ENCODE data around the gene CREBBP. TPM values are rescaled to one million over a fixed set of nuclear protein-coding genes. Genes with fewer than 3 reads are reported as not detected.

CREBBP gene
- total RNA-seq, 2 experiments from 2014 or later: 36.0 to 72.3 TPM

- DNase-seq (ENCODE audit: low spot score): no peak
- intact Hi-C loops (cut with micrococcal nuclease; ENCODE audit: unreplicated experiment): no loop called here
- Histone ChIP-seq H3K27ac (ENCODE audit: low read depth, low read length, poor library complexity, severe bottlenecking) (no peak overlapping the region), H3K4me2 (ENCODE audit: low read length) (no peak overlapping the region), H3K4me1 (ENCODE audit: insufficient read depth, low read length, poor library complexity, severe bottlenecking) (no peaks in the 10 kb centered on the region), H3K9me2 (ENCODE audit: insufficient read depth, low read length) (no peaks in the 10 kb centered on the region), H4K20me1 (ENCODE audit: insufficient read depth, low read length) (no peaks in the 10 kb centered on the region), H3K36me3 (ENCODE audit: insufficient read depth, low read length) (no peaks in the 10 kb centered on the region), H2AFZ (ENCODE audit: low read length) (no peak overlapping the region), H3K9me3 (ENCODE audit: low read length) (no peaks in the 10 kb centered on the region), H3K4me3 (ENCODE audit: low read depth, low read length, poor library complexity, severe bottlenecking) (no peak overlapping the region), H3K79me2 (ENCODE audit: insufficient read depth, low read depth, low read length) (no peaks in the 10 kb centered on the region)
- CTCF ChIA-PET (ENCODE audit: unreplicated experiment): no interaction called here
- TF ChIP-seq EZH2phosphoT487 (IDR thresholded peaks at IDR 0.05; ENCODE audit: borderline replicate concordance, low read depth, low read length) (no peak), CTCF (conservative IDR thresholded peaks at IDR 0.05; ENCODE audit: low read length) (no peak)
- no TSS peak for BruUV-seq (replicated peaks)
- POLR2A ChIA-PET: no interaction called here
Observed at GRCh38 chr16:3909791-3910583, 29.5 kb upstream of the CREBBP start.

- no peaks in the 10 kb centered on the region for H3K9me3 ChIP-seq (ENCODE audit: low read length)
- H3K4me2 ChIP-seq (ENCODE audit: low read length): no peak overlapping the region
- no TSS peak for BruUV-seq (replicated peaks)
- no peak overlapping the region for H3K4me3 ChIP-seq (ENCODE audit: low read depth, low read length, poor library complexity, severe bottlenecking)
- no peaks in the 10 kb centered on the region for H4K20me1 ChIP-seq (ENCODE audit: insufficient read depth, low read length)
- no peak for DNase-seq (ENCODE audit: low spot score)
- H3K27ac ChIP-seq (ENCODE audit: low read depth, low read length, poor library complexity, severe bottlenecking): no peak overlapping the region
- intact Hi-C loops (cut with micrococcal nuclease; ENCODE audit: unreplicated experiment): no loop called here
- H3K79me2 ChIP-seq (ENCODE audit: insufficient read depth, low read depth, low read length): no peaks in the 10 kb centered on the region
- H2AFZ ChIP-seq (ENCODE audit: low read length): no peak overlapping the region
- POLR2A ChIA-PET: interaction anchor here (0.7 kb wide), 1 partner anchor 136 kb away, joined by 4 read pairs; no protein-coding TSS in a partner anchor
- no peaks in the 10 kb centered on the region for H3K4me1 ChIP-seq (ENCODE audit: insufficient read depth, low read length, poor library complexity, severe bottlenecking)
- CTCF ChIA-PET (ENCODE audit: unreplicated experiment): no interaction called here
- TF ChIP-seq EZH2phosphoT487 (IDR thresholded peaks at IDR 0.05; ENCODE audit: borderline replicate concordance, low read depth, low read length) (no peak), CTCF (conservative IDR thresholded peaks at IDR 0.05; ENCODE audit: low read length) (no peak)
- no peaks in the 10 kb centered on the region for H3K36me3 ChIP-seq (ENCODE audit: insufficient read depth, low read length)
- H3K9me2 ChIP-seq (ENCODE audit: insufficient read depth, low read length): no peaks in the 10 kb centered on the region
Observed at GRCh38 chr16:3908951-3909437, 28.5 kb upstream of the CREBBP start.

GRCh38 chr16:3907586-3907985, 27.1 kb upstream of the CREBBP start:
- H3K9me3 ChIP-seq (ENCODE audit: low read length): no peaks in the 10 kb centered on the region
- no peaks in the 10 kb centered on the region for H3K36me3 ChIP-seq (ENCODE audit: insufficient read depth, low read length)
- H2AFZ ChIP-seq (ENCODE audit: low read length): no peak overlapping the region
- no peak overlapping the region for H3K27ac ChIP-seq (ENCODE audit: low read depth, low read length, poor library complexity, severe bottlenecking)
- no peaks in the 10 kb centered on the region for H4K20me1 ChIP-seq (ENCODE audit: insufficient read depth, low read length)
- H3K4me2 ChIP-seq (ENCODE audit: low read length): no peak overlapping the region
- ChIA-PET CTCF (ENCODE audit: unreplicated experiment) (no interaction called here), POLR2A (no interaction called here)
- H3K4me3 ChIP-seq (ENCODE audit: low read depth, low read length, poor library complexity, severe bottlenecking): no peak overlapping the region
- intact Hi-C loops (cut with micrococcal nuclease; ENCODE audit: unreplicated experiment): no loop called here
- H3K4me1 ChIP-seq (ENCODE audit: insufficient read depth, low read length, poor library complexity, severe bottlenecking): no peaks in the 10 kb centered on the region
- DNase-seq (ENCODE audit: low spot score): no peak
- BruUV-seq (replicated peaks): no TSS peak
- H3K79me2 ChIP-seq (ENCODE audit: insufficient read depth, low read depth, low read length): no peaks in the 10 kb centered on the region
- TF ChIP-seq CTCF (conservative IDR thresholded peaks at IDR 0.05; ENCODE audit: low read length) (no peak), EZH2phosphoT487 (IDR thresholded peaks at IDR 0.05; ENCODE audit: borderline replicate concordance, low read depth, low read length) (no peak)
- H3K9me2 ChIP-seq (ENCODE audit: insufficient read depth, low read length): no peaks in the 10 kb centered on the region

Measured in OCI-LY7 (cell line).